ENCODE measurements around the gene STK10.

STK10 gene

GRCh38 chr5:172193872-172194271, 5.8 kb upstream of the STK10 start, which contains the start of gene EFCAB9:
Gene EFCAB9 (plus strand): TSS chr5:172194172. CDS start chr5:172194173, 1 bp downstream.
- DNase-seq (ENCODE audit: low read depth): no peak
- no peak within 1 kb of the TSS for H3K4me3 ChIP-seq (ENCODE audit: low read depth, low read length)

DNA sequence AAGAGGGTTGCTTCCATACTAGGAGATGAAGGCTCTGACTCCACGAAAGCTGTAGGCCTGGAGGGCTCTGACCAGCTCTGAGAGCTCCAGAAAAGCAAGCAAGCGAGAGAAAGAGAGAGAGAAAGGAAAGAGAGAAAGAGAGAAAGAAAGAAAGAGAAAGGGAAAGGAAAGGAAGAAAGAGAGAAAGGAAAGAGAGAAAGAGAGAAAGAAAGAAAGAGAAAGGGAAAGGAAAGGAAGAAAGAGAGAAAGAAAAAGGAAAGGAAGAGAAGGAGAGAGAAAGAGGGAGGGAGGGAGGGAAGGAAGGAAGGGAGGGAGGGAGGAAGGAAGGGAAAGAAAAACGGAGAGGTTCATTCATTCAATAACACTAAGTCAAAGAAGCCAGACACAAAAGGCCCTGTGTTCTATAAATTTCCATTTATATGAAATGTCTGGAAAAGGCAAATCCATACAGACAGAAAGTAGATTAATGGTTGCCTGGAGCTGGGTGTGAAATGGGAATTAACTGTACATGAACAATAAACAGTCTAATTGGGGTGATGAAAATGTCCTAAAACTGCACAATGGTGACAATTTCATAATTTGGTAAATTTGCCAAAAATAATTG, 1.8 kb upstream of the STK10 start:
- DNase-seq (ENCODE audit: low read depth): no peak
- H3K4me3 ChIP-seq (ENCODE audit: low read depth, low read length): no peak overlapping the region

GRCh38 chr5:172188893-172189692, 1.1 kb upstream of the STK10 start:
- no peak for DNase-seq (ENCODE audit: low read depth)
- H3K4me3 ChIP-seq (ENCODE audit: low read depth, low read length): peak overlapping the region; percentile 96

- DNase-seq (ENCODE audit: low read depth): no peak
- H3K4me3 ChIP-seq (ENCODE audit: low read depth, low read length): peak overlapping the region; percentile 96
Observed at GRCh38 chr5:172187118-172188032, 649 bp downstream of the STK10 start.

DNA sequence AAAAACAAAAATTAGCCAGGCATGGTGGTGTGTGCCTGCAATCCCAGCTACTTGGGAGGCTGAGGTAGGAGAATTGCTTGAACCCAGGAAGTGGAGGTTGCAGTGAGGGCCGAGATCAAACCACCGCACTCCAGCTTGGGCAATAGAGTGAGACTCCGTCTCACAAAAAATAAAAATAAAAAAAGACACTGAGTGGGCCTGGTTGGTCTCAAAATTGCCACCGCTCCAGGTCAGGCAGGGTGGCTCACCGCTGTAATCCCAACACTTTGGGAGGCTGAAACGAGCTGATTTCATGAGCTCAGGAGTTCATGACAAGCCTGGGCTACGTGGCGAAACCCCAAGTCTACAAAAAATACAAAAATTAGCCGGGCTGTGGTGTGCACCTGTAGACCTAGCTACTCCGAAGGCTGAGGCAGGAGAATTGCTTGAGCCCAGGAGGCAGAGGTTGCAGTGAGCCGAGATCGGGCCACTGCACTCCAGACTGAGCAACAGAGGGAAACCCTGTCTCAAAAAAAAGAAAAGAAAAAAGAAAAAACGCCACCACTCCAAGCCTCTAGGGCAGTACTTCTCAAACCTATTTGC, 1.8 kb downstream of the STK10 start:
- DNase-seq (ENCODE audit: low read depth): no peak
- peak overlapping the region; percentile 96 for H3K4me3 ChIP-seq (ENCODE audit: low read depth, low read length)

DNA sequence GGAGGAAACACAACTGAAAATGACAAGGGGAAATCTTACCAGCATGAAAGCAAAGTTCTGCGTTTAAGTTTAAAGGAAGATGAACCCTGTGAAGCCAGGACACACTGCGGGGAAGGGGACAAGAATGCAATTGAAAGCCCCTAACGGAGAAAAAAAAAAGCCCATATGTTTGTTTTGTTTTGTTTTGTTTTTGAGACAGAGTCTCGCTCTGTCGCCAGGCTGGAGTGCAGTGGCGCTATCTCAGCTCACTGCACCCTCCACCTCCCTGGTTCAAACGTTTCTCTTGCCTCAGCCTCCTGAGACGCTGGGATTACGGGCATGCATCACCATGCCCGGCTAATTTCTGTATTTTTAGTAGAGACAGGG, 2.9 kb downstream of the STK10 start:
- H3K4me3 ChIP-seq (ENCODE audit: low read depth, low read length): no peak overlapping the region
- DNase-seq (ENCODE audit: low read depth): no peak

- no peak overlapping the region for H3K4me3 ChIP-seq (ENCODE audit: low read depth, low read length)
- no peak for DNase-seq (ENCODE audit: low read depth)
Observed at GRCh38 chr5:172183881-172184280, 4.1 kb downstream of the STK10 start.

DNA sequence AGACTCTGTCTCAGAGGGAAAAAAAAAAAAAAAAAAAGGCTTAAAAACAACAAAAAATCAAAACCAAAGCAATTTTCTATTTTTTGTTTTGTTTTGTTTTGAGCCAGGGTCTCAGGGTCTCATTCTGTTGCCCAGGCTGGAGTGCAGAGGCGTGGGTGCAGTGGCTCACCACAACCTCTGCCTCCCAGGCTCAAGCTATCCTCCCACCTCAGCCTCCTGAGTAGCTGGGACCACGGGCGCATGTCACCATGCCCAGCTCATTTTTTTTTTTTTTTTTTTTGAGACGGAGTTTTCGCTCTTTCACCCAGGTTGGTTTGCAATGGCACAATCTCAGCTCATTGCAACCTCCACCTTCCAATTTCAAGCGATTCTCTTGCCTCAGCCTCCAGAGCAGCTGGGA, 5.7 kb downstream of the STK10 start:
- DNase-seq (ENCODE audit: low read depth): no peak
- no peak overlapping the region for H3K4me3 ChIP-seq (ENCODE audit: low read depth, low read length)

DNA sequence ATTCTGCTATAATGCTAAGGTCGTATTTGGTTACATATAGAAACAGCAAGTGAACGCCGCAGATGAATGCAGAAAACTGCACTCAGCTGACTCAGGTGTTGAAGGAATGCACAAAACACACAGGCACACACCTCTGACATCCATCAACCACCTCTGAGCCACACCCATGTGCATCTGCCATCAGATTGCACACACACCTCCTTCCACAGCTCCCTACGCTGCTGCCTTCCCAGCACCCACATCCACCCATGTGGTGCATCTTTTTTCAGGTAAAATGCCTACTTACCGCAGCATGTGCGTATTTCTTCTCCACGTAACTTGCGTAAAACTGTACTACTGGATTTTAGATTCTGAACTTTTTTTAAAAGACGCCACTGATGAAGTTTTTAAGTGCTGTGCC, 7.1 kb downstream of the STK10 start:
- DNase-seq (ENCODE audit: low read depth): no peak
- no peak overlapping the region for H3K4me3 ChIP-seq (ENCODE audit: low read depth, low read length)

DNA sequence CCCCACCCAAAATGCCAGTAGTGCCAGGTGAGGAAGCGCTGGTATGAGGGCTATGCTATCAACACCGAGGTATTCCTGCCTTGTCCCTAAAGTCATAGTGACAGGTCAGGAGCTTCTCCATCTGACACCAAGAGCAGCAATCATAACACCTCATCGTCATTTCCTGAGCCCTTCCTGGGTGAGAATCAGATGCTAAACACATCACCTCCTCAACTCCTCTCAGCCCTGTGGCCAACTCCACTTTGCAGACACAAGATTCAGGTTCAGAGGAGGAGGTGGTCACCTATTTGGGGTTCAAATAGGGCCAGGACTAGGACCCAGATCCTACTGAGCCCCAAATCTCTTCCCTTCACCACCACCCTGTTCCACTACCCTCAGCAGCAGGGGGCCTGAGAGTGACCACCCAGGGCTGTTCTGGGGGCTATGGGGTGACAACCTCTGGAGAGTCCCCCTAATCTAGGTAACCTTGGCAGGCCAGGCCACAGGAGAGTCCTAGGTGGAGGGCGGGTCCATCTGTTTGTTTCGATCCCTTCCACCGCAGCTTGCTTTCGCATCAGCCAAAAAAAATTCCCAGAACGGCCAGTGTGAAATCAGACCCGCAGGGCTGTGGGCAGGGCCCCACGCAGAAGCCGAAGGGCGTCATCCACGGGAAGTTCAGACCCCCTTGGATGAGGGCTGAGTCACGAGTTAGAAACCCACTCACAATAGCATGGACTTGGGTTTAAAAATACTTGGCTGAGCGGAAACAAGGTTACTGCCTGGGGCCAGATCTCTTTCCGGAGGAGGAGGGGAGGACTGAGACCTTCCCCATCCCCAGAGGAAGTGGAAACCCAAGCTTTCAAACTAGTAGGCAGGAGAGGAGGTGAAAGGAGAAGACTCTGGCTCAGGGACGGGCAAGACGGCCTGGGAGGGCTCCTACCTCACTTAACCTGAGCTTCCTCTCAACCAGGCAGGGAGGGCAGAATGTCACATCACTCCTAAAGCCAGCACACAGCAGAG, 8.7 kb downstream of the STK10 start:
- DNase-seq (ENCODE audit: low read depth): no peak
- H3K4me3 ChIP-seq (ENCODE audit: low read depth, low read length): no peak overlapping the region

GRCh38 chr5:172178301-172178987, 9.6 kb downstream of the STK10 start:
- no peak overlapping the region for H3K4me3 ChIP-seq (ENCODE audit: low read depth, low read length)
- no peak for DNase-seq (ENCODE audit: low read depth)

- no peak for DNase-seq (ENCODE audit: low read depth)
Observed at GRCh38 chr5:172177176-172177575, 10.8 kb downstream of the STK10 start.

DNA sequence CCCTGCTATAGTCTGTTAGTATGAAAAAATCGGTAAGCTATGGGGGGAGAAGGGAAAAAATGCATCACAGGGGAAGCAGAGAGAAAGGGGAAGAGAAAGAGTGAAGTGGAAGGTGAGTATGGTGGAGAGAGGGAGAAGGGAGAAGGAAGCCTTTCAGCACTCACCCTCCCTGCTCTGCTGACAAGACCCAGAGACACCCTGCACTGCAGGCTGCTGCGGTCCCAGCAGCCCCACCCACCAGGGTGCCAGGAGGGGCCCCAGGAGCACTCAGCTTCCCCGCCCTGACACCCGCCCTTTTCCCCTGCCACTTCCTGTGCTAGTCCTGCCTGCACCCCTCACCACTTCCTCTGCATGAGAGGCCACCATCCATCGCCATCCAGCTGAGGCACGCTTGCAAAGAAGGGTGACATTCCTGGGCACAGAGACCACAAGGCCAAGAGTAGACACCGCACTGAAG, 12.7 kb downstream of the STK10 start:
- DNase-seq (ENCODE audit: low read depth): no peak
- no peak overlapping the region for H3K4me3 ChIP-seq (ENCODE audit: low read depth, low read length)

More at GRCh38 chr5:172177176-172177575, 10.8 kb downstream of the STK10 start:
- H3K4me3 ChIP-seq (ENCODE audit: low read depth, low read length): no peak overlapping the region

GRCh38 chr5:172173564-172174153, 14.4 kb downstream of the STK10 start:
- no peak overlapping the region for H3K4me3 ChIP-seq (ENCODE audit: low read depth, low read length)
- DNase-seq (ENCODE audit: low read depth): no peak

DNA sequence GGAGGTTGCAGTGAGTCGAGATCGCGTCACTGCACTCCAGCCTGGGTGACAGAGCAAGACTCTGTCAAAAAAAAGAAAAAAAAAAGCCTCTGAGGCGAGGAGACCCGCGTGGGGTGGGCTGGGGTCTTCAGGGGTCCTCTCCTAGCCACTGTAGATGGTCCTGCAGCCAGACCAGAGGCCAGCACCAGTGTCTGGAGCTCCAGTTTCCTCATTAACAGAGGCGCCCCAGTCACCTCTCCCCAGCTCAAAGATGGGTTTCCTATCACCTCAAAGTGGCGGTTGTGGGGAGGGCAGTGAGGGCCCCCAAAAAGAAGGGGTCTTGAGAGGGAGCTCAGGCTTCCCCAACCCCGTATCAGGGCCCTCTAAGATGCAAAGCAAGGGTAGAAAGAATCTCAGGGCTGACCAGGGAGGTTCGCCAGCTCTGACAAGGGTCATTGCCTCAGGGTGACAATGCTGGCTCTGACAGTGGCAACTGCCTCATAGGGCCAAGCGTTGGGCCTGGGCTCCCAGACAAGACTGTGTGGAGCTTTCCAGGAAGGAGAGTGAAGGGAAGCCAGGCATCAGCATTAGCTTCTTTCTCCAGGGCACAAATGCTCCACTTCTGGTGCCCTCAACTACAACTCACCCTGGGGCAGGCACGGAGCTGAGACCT, 15.0 kb downstream of the STK10 start:
- H3K4me3 ChIP-seq (ENCODE audit: low read depth, low read length): no peak overlapping the region
- no peak for DNase-seq (ENCODE audit: low read depth)

- DNase-seq (ENCODE audit: low read depth): no peak
- H3K4me3 ChIP-seq (ENCODE audit: low read depth, low read length): no peak overlapping the region
Observed at GRCh38 chr5:172171118-172171517, 16.9 kb downstream of the STK10 start.

DNA sequence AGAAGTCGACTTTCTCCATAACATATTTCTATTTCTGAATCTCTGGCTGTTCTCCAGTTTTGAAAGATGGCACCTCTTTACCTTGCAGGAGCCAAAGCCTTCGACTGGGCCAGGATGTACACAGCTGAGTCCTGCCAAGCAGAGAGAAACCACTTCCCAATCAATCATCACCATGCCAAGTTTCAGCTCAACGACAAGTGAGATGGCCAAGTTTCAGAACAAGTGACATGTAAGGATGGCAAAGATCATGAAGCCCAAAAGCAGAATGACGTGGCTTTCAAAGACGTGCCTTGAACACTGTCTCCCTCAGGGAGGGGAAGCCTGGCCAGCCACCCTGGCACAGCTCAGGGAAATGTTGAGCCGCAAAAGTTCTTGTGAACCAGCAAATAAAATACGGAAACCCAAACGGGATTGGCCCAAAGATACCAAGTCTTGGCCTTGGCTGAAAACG, 17.7 kb downstream of the STK10 start:
- no peak for DNase-seq (ENCODE audit: low read depth)
- no peak overlapping the region for H3K4me3 ChIP-seq (ENCODE audit: low read depth, low read length)

All from skeletal muscle cell (primary cell).